Left hindlimb (tissue), 1 donor: ENCODE data around the gene ADAMTS17.

ENCODE experiments used
- DNase-seq: peaks from one replicate; pipeline ENCODE4 v3.0.0-alpha.2; 2018

The ADAMTS17 gene

GRCh38 chr15:100266166-100266565, 75.6 kb downstream of the ADAMTS17 start:
- no peak for DNase-seq

- DNase-seq: no peak
Observed at GRCh38 chr15:100265641-100266035, 76.1 kb downstream of the ADAMTS17 start.

GRCh38 chr15:100264994-100265640, 76.7 kb downstream of the ADAMTS17 start:
- DNase-seq: peak; percentile 65

- DNase-seq: no peak
Observed at GRCh38 chr15:100263721-100264455, 77.9 kb downstream of the ADAMTS17 start.

GRCh38 chr15:100263031-100263430, 78.7 kb downstream of the ADAMTS17 start:
- no peak for DNase-seq

GRCh38 chr15:100261302-100262240, 80.2 kb downstream of the ADAMTS17 start:
- no peak for DNase-seq

GRCh38 chr15:100259266-100259665, 82.5 kb downstream of the ADAMTS17 start:
- DNase-seq: no peak

GRCh38 chr15:100256970-100257650, 84.7 kb downstream of the ADAMTS17 start:
- no peak for DNase-seq

GRCh38 chr15:100256101-100256969, 85.4 kb downstream of the ADAMTS17 start:
- no peak for DNase-seq

- no peak for DNase-seq
Observed at GRCh38 chr15:100255644-100256043, 86.1 kb downstream of the ADAMTS17 start.

GRCh38 chr15:100254691-100255090, 87.1 kb downstream of the ADAMTS17 start:
- no peak for DNase-seq

GRCh38 chr15:100254285-100254684, 87.5 kb downstream of the ADAMTS17 start:
- DNase-seq: no peak

GRCh38 chr15:100253640-100254039, 88.1 kb downstream of the ADAMTS17 start:
- no peak for DNase-seq

- DNase-seq: no peak
Observed at GRCh38 chr15:100252779-100253417, 88.9 kb downstream of the ADAMTS17 start.

GRCh38 chr15:100252359-100252758, 89.4 kb downstream of the ADAMTS17 start:
- no peak for DNase-seq

GRCh38 chr15:100250176-100250800, 91.5 kb downstream of the ADAMTS17 start:
- no peak for DNase-seq

GRCh38 chr15:100249096-100249815, 92.5 kb downstream of the ADAMTS17 start:
- no peak for DNase-seq

- DNase-seq: no peak
Observed at GRCh38 chr15:100248236-100248635, 93.5 kb downstream of the ADAMTS17 start.

- no peak for DNase-seq
Observed at GRCh38 chr15:100247228-100248225, 94.2 kb downstream of the ADAMTS17 start.
